ENCODE data around the gene CRLF2. TPM values are rescaled to one million over a fixed set of nuclear protein-coding genes. Genes with fewer than 3 reads are reported as not detected.
"Not testable (repeated sequence)": the region's sequence is repeated elsewhere in the genome, so short reads cannot be mapped to it uniquely, and the experiment has no call there.

CRLF2 gene
- not detected for polyA plus RNA-seq

DNA sequence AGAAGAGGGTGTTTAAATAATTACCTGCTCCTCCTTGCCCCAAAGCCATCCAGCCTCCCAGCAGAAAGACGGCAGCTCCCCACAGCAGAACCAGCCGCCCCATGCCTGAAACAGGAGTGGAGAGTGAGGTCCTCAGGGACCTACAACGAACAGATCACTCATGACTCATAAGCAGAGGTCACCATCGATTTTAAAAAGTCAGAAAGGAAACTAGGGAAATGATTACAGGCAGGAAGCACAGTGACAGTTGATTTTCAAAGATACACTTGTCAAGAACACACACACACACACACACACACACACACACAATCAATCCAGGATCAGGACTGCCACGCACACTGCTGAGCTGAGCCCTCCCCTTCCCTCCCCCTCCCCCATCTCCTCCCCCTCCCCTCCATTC is at the start of gene CRLF2:
Gene CRLF2, minus strand, starts transcription at position 118 of the 400 bp plus-strand sequence. Its CDS starts 15 bp downstream, at position 103.
- H3K27ac Mint-ChIP-seq = no peak within 1 kb of the TSS
- H3K36me3 Mint-ChIP-seq = no peaks in the 10 kb centered on the region
- no peak within 1 kb of the TSS for H3K4me3 Mint-ChIP-seq
- H3K27me3 Mint-ChIP-seq = peaks cover 19% of the 10 kb centered on the region
- peaks cover 4 to 6% (median 6%) of the 10 kb centered on the region in 3 donors for H3K9me3 Mint-ChIP-seq
- peaks cover 0 to 14% (median 3%) of the 10 kb centered on the region in 3 donors for H3K4me1 Mint-ChIP-seq

GRCh38 chrX:1261771-1262170 is 49.3 kb upstream of the CRLF2 start:
- H3K27ac Mint-ChIP-seq, H3K36me3 Mint-ChIP-seq, H3K9me3 Mint-ChIP-seq, H3K4me3 Mint-ChIP-seq, H3K4me1 Mint-ChIP-seq, H3K27me3 Mint-ChIP-seq: not testable (repeated sequence)

GRCh38 chrX:1261285-1261684 is 48.8 kb upstream of the CRLF2 start:
- no peaks in the 10 kb centered on the region for H3K4me1 Mint-ChIP-seq
- H3K4me3 Mint-ChIP-seq = no peak overlapping the region

GRCh38 chrX:1252861-1253260 is 40.4 kb upstream of the CRLF2 start:
- peaks cover 0 to 10% (median 4%) of the 10 kb centered on the region in 3 donors for H3K9me3 Mint-ChIP-seq
- H3K27ac Mint-ChIP-seq = no peak overlapping the region
- H3K27me3 Mint-ChIP-seq = peaks cover 4% of the 10 kb centered on the region
- H3K36me3 Mint-ChIP-seq = no peaks in the 10 kb centered on the region
- peaks cover 0 to 4% (median 0%) of the 10 kb centered on the region in 3 donors for H3K4me1 Mint-ChIP-seq
- no peak overlapping the region for H3K4me3 Mint-ChIP-seq

More at GRCh38 chrX:1261285-1261684, 48.8 kb upstream of the CRLF2 start:
- Mint-ChIP-seq H3K27ac (no peak overlapping the region), H3K27me3 (peaks cover 1% of the 10 kb centered on the region), H3K36me3 (no peaks in the 10 kb centered on the region), H3K9me3 (peaks cover 0 to 3% (median 0%) of the 10 kb centered on the region in 3 donors)

- H3K27ac Mint-ChIP-seq = no peak overlapping the region
- H3K4me1 Mint-ChIP-seq = peaks cover 2 to 6% (median 4%) of the 10 kb centered on the region in 3 donors
- peaks cover 6% of the 10 kb centered on the region for H3K27me3 Mint-ChIP-seq
- peaks cover 2% of the 10 kb centered on the region for H3K36me3 Mint-ChIP-seq
- peak overlapping the region in 2 of 4 donors; percentile 70 to 81 for H3K4me3 Mint-ChIP-seq
- peaks cover 0 to 10% (median 7%) of the 10 kb centered on the region in 3 donors for H3K9me3 Mint-ChIP-seq
These were observed 36.8 kb upstream of the CRLF2 start for GRCh38 chrX:1249101-1249887.

DNA sequence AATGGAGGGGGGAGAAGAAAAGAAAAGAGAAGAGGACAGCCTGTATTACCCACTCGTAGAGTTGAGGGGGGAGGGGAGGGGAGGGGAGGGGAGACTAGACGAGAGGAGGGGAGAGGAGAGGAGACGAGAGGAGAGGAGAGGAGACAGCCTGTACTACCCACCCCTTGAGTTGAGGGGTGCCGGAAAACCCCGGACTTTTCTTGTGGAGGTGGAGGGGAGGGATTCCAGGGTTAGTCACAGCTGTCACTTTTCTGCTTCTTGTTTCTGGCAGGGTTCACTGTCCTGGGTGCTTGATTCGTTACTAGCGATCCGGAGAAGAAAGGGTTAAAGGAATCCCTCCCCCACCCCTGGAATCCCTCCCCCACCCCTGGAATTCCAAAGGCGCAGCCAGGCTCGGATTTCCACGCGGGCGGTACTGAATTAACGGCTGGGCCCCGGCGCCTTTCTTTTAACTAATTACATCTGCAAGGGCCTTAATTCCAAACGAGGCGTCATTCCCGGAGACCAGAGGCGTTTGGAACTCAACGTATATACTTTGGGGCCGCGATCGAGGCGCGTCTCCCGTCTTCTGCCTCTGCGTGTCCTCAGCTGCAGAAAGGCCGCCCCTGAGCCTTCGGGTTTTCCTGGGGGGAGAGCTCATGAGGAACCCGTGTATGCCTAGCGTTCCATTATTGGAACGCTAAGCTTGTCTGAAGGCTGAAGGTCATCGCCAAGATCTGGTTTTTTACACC is 36.0 kb upstream of the CRLF2 start:
- H3K4me1 Mint-ChIP-seq = peaks cover 2 to 6% (median 4%) of the 10 kb centered on the region in 3 donors
- H3K27me3 Mint-ChIP-seq = peaks cover 6% of the 10 kb centered on the region
- H3K27ac Mint-ChIP-seq = no peak overlapping the region
- peak overlapping the region in 1 of 4 donors; percentile 12 for H3K4me3 Mint-ChIP-seq
- peaks cover 2% of the 10 kb centered on the region for H3K36me3 Mint-ChIP-seq
- peaks cover 0 to 5% (median 4%) of the 10 kb centered on the region in 3 donors for H3K9me3 Mint-ChIP-seq

DNA sequence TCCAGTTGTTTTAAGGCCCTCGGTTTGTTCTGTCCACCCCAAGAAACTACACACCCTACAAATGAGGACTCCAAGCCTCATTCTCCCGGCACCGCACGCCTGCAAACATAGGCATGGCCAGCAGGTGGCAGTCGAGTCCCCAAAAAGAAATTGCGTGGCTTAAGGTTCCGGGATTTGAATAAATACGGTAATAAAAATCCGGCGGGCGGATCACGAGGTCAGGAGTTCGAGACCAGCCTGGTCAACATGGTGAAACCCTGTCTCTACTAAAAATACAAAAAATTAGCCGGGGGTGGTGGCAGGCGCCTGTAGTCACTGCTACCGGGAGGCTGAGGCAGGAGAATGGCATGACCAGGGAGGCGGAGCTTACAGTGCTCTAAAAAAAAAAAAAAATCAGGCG is 34.4 kb upstream of the CRLF2 start:
- Mint-ChIP-seq H3K4me1 (peaks cover 3 to 6% (median 4%) of the 10 kb centered on the region in 3 donors), H3K27ac (peak overlapping the region in 1 of 3 donors; percentile 47), H3K36me3 (peaks cover 2% of the 10 kb centered on the region), H3K27me3 (peaks cover 7% of the 10 kb centered on the region), H3K4me3 (peak overlapping the region in 2 of 4 donors; percentile 31 to 33), H3K9me3 (peaks cover 0 to 4% (median 3%) of the 10 kb centered on the region in 3 donors)

DNA sequence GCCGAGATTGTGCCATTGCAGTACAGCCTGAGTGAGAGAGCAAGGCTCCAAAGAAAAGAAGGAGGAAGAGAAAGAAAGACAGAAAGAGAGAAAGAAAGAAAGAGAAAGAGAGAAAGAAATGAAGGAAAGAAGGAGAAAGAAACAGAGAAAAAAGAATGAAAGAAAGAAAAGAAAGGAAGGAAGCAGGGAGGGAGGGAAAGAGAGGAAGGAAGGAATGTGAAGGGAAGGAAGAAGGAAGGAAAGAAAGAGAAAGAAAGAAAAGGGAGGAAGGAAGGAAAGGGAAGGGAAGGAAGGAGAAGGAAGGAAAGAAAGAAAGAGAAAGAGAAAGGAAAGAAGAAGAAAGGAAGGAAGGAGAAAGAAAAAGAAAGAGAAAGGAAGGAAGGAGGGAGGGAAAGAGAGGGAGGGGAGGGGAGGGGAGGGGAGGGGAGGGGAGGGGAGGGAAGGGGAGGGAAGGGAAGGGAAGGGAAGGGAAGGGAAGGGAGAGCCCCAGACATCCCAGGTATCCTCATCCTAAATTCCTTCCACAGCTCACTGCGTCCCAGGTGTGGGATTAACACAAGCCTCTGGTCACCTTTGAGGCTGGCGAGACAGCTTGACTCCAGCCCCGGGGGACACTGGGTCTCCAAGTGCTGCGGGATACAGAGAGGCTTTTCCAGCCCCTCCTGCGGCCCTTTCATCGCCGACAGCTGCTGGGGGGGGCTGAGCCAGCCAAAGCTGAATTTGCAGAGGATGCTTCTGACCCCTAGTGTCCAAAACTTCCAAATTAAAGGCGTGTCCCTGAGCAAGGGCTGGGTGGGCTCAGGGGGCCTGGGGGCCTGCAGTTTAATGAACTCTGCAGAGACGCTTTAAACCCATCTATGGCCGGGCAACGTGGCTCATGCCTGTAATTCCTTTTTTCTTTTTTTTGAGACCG is 32.0 kb upstream of the CRLF2 start:
- H3K4me1 Mint-ChIP-seq = peaks cover 6 to 7% (median 6%) of the 10 kb centered on the region in 3 donors
- peaks cover 0 to 4% (median 0%) of the 10 kb centered on the region in 3 donors for H3K9me3 Mint-ChIP-seq
- H3K4me3 Mint-ChIP-seq = no peak overlapping the region
- H3K36me3 Mint-ChIP-seq = peaks cover 2% of the 10 kb centered on the region
- H3K27me3 Mint-ChIP-seq = peaks cover 10% of the 10 kb centered on the region
- H3K27ac Mint-ChIP-seq = no peak overlapping the region

DNA sequence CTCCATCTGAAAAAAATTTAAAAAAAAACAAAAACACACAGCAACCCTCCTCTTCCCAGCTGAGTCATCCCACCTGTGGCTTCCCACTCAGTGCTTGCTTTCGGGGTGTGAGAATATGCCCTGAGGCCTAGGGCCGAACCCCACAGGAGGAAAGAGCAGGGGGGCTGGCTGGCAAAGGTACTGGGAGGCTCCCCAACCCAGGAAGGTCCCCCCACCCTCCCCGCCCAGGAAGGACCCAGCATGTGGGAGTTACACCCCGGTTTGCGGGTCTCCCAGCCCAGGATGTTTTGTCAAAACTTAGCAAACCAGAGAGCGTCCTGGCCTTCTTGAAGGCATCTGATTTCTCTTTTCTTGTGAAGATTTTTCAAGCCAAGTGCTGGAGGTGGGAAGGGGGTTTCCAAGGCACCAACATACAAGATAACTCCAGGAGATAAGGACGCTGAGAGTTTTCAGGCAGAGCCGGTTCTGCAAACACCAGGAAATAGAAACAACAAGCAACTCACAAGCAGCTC is 30.5 kb upstream of the CRLF2 start:
- H3K9me3 Mint-ChIP-seq = peaks cover 0 to 4% (median 0%) of the 10 kb centered on the region in 3 donors
- peaks cover 2% of the 10 kb centered on the region for H3K36me3 Mint-ChIP-seq
- H3K4me1 Mint-ChIP-seq = peaks cover 4 to 7% (median 6%) of the 10 kb centered on the region in 3 donors
- H3K27ac Mint-ChIP-seq = no peak overlapping the region
- H3K4me3 Mint-ChIP-seq = no peak overlapping the region
- H3K27me3 Mint-ChIP-seq = peaks cover 6% of the 10 kb centered on the region

GRCh38 chrX:1240551-1240950 is 28.1 kb upstream of the CRLF2 start:
- not testable (repeated sequence) for H3K27ac Mint-ChIP-seq, H3K4me1 Mint-ChIP-seq, H3K27me3 Mint-ChIP-seq, H3K36me3 Mint-ChIP-seq, H3K9me3 Mint-ChIP-seq
- peak overlapping the region in 1 of 4 donors; percentile 17 for H3K4me3 Mint-ChIP-seq

GRCh38 chrX:1239681-1240142 is 27.3 kb upstream of the CRLF2 start:
- H3K4me1 Mint-ChIP-seq = peaks cover 0 to 5% (median 4%) of the 10 kb centered on the region in 3 donors
- peaks cover 5% of the 10 kb centered on the region for H3K27me3 Mint-ChIP-seq
- peaks cover 0 to 2% (median 0%) of the 10 kb centered on the region in 3 donors for H3K9me3 Mint-ChIP-seq
- H3K27ac Mint-ChIP-seq = peak overlapping the region in 2 of 3 donors; percentile 84 to 86
- no peaks in the 10 kb centered on the region for H3K36me3 Mint-ChIP-seq
- H3K4me3 Mint-ChIP-seq = peak overlapping the region; percentile 38 to 84 (median 64)

DNA sequence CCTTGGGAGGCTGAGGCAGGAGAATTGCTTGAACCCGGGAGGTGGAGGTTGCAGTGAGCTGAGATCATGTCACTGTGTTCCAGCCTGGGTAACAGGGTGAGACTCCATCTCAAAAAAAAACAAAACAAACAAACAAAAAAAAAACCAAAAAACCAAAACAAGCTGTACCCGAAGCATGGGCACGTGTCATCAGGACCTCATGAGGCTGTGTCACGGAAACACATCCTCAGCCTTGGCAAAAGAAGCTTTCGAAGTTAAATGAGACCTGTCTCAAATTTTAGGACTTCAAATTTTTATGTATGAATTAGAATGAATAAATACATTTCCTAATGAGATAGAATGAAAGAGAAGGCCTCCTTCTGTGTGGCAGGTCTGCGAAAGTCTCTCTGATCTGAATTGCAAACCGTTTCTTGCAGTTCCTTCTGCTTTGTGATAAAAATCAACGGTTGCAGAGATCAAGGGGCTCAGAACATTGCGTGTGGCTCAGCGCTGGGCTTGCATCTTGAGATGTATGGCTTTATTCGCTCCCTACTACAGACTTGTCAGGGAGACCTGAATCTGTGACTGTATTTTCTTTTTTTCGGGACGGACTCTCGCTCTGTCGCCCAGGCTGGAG is 19.5 kb upstream of the CRLF2 start:
- peaks cover 2% of the 10 kb centered on the region for H3K36me3 Mint-ChIP-seq
- H3K4me3 Mint-ChIP-seq = no peak overlapping the region
- no peaks in the 10 kb centered on the region for H3K4me1 Mint-ChIP-seq
- no peak overlapping the region for H3K27ac Mint-ChIP-seq
- peaks cover 0 to 4% (median 0%) of the 10 kb centered on the region in 3 donors for H3K9me3 Mint-ChIP-seq
- no peaks in the 10 kb centered on the region for H3K27me3 Mint-ChIP-seq

DNA sequence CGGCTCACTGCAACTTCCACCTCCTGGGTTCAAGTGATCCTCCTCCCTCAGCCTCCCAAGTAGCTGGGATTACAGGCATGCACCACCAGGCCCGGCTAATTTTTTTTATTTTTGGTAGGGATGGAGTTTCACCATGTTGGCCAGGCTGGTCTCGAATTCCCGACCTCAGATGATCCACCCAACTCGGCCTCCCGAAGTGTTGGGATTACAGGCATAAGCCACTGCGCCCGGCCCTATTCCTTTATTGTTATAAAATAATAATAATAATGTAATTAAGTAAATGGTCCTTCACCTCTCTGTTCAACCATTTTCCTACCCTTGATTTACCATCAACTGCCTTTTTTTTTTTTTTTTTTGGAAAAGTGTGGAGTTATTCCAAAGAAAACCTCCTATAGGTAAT is 15.7 kb upstream of the CRLF2 start:
- not testable (repeated sequence) for H3K4me3 Mint-ChIP-seq, H3K4me1 Mint-ChIP-seq, H3K27me3 Mint-ChIP-seq, H3K36me3 Mint-ChIP-seq, H3K9me3 Mint-ChIP-seq, H3K27ac Mint-ChIP-seq

DNA sequence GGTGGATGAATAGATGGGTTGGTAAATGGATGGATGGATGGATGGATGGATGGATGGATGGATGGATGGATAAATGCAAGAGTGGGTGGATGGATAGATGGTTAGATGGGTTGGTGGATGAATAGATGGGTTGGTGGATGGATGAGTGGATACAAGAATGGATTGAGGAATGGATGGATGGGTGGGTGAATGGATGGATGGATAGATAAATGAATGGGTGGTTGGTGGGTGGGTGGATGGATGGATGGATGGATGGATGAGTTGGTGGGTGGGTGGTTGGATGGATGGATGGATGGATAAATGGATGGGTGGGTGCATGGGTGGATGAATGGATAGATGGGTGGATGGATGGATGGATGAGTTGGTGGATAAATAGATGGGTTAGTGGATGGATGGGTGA is 13.8 kb upstream of the CRLF2 start:
- Mint-ChIP-seq H3K4me1 (no peaks in the 10 kb centered on the region), H3K27ac (no peak overlapping the region)

More for the DNA sequence above, 13.8 kb upstream of the CRLF2 start:
- peaks cover 3 to 13% (median 5%) of the 10 kb centered on the region in 3 donors for H3K9me3 Mint-ChIP-seq
- no peak overlapping the region for H3K4me3 Mint-ChIP-seq
- H3K36me3 Mint-ChIP-seq = peaks cover 2% of the 10 kb centered on the region
- H3K27me3 Mint-ChIP-seq = no peaks in the 10 kb centered on the region
